Keratinocyte (primary cell): Measurements from ENCODE around the gene MEIS3. TPM values are rescaled to one million over a fixed set of nuclear protein-coding genes. Genes with fewer than 3 reads are reported as not detected.

Experiments
- DNase-seq: peaks from one replicate; pipeline ENCODE4 v3.0.0-alpha.2; 2011; ENCODE audit warnings: low read depth, missing footprints, low spot score
- FAIRE-seq: peaks from 2 replicates; lab custom pipeline; 2011; peaks lifted over from hg19 to GRCh38; lab: Jason Lieb, UNC
- H2AFZ ChIP-seq: 2 replicates; pipeline ENCODE4 v1.6.0; 2012; ENCODE audit warnings: low read length, control low read depth, inconsistent platforms; ENCODE audit not compliant: control insufficient read depth
- H3K27ac ChIP-seq: 2 replicates; pipeline ENCODE4 v1.5.1; 2011; ENCODE audit warnings: low read length; ENCODE audit not compliant: control insufficient read depth, insufficient read depth
- H3K27me3 ChIP-seq: 3 replicates; pipeline ENCODE4 v1.6.0; 2011; ENCODE audit warnings: low read length; ENCODE audit not compliant: control insufficient read depth, insufficient read depth; ENCODE audit errors: extremely low read depth
- H3K36me3 ChIP-seq, 2 experiments: 2 replicates in 1 of 2; 3 replicates in 1 of 2; pipeline ENCODE4 v1.5.1; 2011; ENCODE audit warnings: low read length in 2 of 2, mild to moderate bottlenecking in 1 of 2; ENCODE audit not compliant: control insufficient read depth in 2 of 2, insufficient read depth in 2 of 2; ENCODE audit errors: extremely low read depth in 1 of 2
- H3K4me1 ChIP-seq: 3 replicates; pipeline ENCODE4 v1.5.1; 2011; ENCODE audit warnings: low read length; ENCODE audit not compliant: control insufficient read depth, insufficient read depth; ENCODE audit errors: extremely low read depth
- H3K4me2 ChIP-seq: 3 replicates; pipeline ENCODE4 v1.6.0; 2011; ENCODE audit warnings: low read depth, low read length; ENCODE audit not compliant: control insufficient read depth, insufficient read depth; ENCODE audit errors: extremely low read depth
- H3K4me3 ChIP-seq, 3 experiments: fragments of 200-600 bp in 1 of 3; sonication (generic) in 1 of 3; 2 replicates in 2 of 3; 3 replicates in 1 of 3; pipeline ENCODE4 v1.5.1; 2011 to 2016; ENCODE audit warnings: low read length in 3 of 3, mild to moderate bottlenecking in 3 of 3, control low read depth in 2 of 3, inconsistent platforms in 1 of 3, low read depth in 1 of 3, mixed read lengths in 1 of 3, mixed run types in 1 of 3, moderate library complexity in 1 of 3; ENCODE audit not compliant: control insufficient read depth in 2 of 3, insufficient read depth in 2 of 3; ENCODE audit errors: extremely low read depth in 1 of 3
- H3K79me2 ChIP-seq: 2 replicates; pipeline ENCODE4 v1.6.0; 2012; ENCODE audit warnings: low read length; ENCODE audit not compliant: control insufficient read depth, insufficient read depth
- H3K9ac ChIP-seq: 3 replicates; pipeline ENCODE4 v1.6.0; 2011; ENCODE audit warnings: low read length; ENCODE audit not compliant: control insufficient read depth, insufficient read depth; ENCODE audit errors: extremely low read depth
- H3K9me1 ChIP-seq: 3 replicates; pipeline ENCODE4 v1.6.0; 2011; ENCODE audit warnings: low read length; ENCODE audit not compliant: control insufficient read depth, insufficient read depth; ENCODE audit errors: extremely low read depth
- H3K9me3 ChIP-seq: 2 replicates; pipeline ENCODE4 v1.5.1; 2012; ENCODE audit warnings: low read depth, low read length; ENCODE audit not compliant: control insufficient read depth
- H4K20me1 ChIP-seq: 3 replicates; pipeline ENCODE4 v1.6.0; 2011; ENCODE audit warnings: low read length; ENCODE audit not compliant: control insufficient read depth, insufficient read depth; ENCODE audit errors: extremely low read depth
- EZH2 ChIP-seq: IDR thresholded peaks from one replicate; pipeline ENCODE4 v1.6.1; 2012; ENCODE audit warnings: inconsistent platforms, mild to moderate bottlenecking, low read length, moderate library complexity
- dilution Hi-C: fragments of 300-500 bp; cut with MboI; formaldehyde crosslinking; loops from one replicate; pipeline ENCODE4 v1.7.0; 2020; ENCODE audit warnings: low sequenced_read_pairs; ENCODE audit not compliant: extremely low pct_ligation_motif_present
- polyA plus RNA-seq, 5 experiments: library from polyadenylated mRNA; depleted of rRNA in 3 of 5; stranded (reverse) in 3 of 5; stranded (forward) in 1 of 5; unstranded in 1 of 5; fragments of >200 nt; gene quantifications; 1 replicate in 1 of 5; 2 replicates in 3 of 5; 3 replicates in 1 of 5; pipeline versions ENCODE4 v1.2.1 to v1.2.3, GENCODE V29; 2011 to 2012; ENCODE audit warnings: missing spikeins in 2 of 5, low read depth in 1 of 5, low replicate concordance in 1 of 5
- TF ChIP-seq, protein P1 (sequence below), 3 experiments: IDR thresholded peaks in 1 of 3; conservative IDR thresholded peaks in 1 of 3; optimal IDR thresholded peaks in 1 of 3; 2 replicates in 2 of 3; 3 replicates in 1 of 3; pipeline versions ENCODE3 to v1.5.1; 2011; ENCODE audit warnings: low read length in 3 of 3, mild to moderate bottlenecking in 3 of 3, moderate library complexity in 2 of 3, control low read depth in 1 of 3, inconsistent platforms in 1 of 3; ENCODE audit not compliant: insufficient read depth in 2 of 3; ENCODE audit errors: extremely low read depth in 1 of 3

MEIS3 gene
- polyA plus RNA-seq, 1 donor (not counting 4 experiments of a cell fraction or from before 2014, with no cell fraction given), result 1.7 TPM

DNA sequence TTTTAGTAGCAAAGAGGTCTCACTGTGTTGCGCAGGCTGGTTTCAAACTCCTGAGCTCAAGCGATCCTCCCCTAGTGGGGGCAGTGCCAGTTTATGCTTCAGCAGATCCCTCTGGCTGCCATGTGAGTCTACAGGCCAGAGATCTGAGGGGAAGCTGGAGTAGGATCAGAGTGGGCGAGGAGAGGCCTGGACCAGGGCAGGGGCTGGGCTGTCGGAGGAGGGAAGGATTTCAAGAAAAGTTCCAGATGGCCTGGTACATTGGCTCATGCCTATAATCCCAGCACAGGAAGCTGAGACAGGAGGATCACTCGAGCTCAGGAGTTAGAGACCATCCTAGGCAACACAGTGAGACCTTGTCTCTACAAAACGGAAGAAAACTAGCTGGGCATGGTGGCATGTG is 60.4 kb downstream of the MEIS3 start:
- Histone ChIP-seq H3K4me3 (no peak overlapping the region), H3K9me3 (no peaks in the 10 kb centered on the region), H3K36me3 (peaks cover 34 to 54% of the 10 kb centered on the region in 2 experiments), H3K9me1 (no peaks in the 10 kb centered on the region), H3K27ac (no peak overlapping the region), H4K20me1 (no peaks in the 10 kb centered on the region), H3K27me3 (no peaks in the 10 kb centered on the region), H3K4me1 (peaks cover 2% of the 10 kb centered on the region), H3K79me2 (peaks cover 11% of the 10 kb centered on the region), H3K9ac (no peak overlapping the region), H3K4me2 (no peak overlapping the region), H2AFZ (no peak overlapping the region)
- dilution Hi-C loops, result no loop called here
- TF ChIP-seq, protein P1, sequence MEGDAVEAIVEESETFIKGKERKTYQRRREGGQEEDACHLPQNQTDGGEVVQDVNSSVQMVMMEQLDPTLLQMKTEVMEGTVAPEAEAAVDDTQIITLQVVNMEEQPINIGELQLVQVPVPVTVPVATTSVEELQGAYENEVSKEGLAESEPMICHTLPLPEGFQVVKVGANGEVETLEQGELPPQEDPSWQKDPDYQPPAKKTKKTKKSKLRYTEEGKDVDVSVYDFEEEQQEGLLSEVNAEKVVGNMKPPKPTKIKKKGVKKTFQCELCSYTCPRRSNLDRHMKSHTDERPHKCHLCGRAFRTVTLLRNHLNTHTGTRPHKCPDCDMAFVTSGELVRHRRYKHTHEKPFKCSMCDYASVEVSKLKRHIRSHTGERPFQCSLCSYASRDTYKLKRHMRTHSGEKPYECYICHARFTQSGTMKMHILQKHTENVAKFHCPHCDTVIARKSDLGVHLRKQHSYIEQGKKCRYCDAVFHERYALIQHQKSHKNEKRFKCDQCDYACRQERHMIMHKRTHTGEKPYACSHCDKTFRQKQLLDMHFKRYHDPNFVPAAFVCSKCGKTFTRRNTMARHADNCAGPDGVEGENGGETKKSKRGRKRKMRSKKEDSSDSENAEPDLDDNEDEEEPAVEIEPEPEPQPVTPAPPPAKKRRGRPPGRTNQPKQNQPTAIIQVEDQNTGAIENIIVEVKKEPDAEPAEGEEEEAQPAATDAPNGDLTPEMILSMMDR (optimal IDR thresholded peaks at IDR 0.05 in 1 of 3, IDR thresholded peaks at IDR 0.05 in 1 of 3, conservative IDR thresholded peaks at IDR 0.05 in 1 of 3; ENCODE audit: extremely low read depth in 1 of 3, insufficient read depth in 2 of 3, low read length in 3 of 3), result no peak
- no peak for TF ChIP-seq EZH2
- no peak for DNase-seq
- FAIRE-seq, result no peak

DNA sequence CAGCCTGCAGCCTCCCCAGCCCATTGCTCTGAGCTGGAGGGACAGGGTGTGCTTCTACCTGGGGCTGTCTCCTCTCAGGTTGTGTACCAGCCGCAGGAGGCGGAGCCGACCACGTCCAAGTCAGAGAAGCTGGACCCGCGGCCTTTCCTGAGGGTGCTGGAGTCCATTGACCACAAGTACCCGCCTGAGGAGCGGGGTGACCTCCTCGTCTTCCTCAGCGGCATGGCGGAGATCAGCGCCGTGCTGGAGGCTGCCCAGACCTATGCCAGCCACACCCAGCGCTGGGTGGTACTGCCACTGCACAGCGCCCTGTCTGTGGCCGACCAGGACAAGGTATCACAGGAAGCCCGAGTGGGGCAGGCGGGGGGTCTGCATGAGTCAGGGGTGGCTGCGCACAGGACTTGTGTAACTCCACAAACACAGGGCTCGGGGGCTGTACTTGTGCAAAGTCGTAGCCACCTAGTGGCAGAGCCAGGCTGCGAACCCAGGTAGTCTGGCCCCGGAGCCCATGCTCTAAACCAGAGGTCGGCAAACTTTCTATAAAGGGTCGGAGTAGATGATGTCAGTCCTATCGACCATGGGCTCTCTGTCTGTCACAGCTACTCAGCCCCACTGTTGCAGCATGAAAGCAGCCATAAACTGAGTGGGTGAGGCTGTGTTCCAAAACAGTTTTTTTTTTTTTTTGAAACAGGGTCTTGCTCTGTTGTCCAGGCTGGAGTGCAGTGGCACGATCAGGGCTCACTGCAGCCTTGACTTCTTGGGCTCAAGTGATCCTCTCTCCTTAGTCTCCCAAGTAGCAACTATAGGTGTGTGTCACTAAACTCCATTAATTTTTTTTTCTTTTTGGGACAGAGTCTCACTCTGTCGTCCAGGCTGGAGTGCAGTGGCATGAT is 61.3 kb downstream of the MEIS3 start:
- Histone ChIP-seq H3K4me1 (no peaks in the 10 kb centered on the region), H3K79me2 (peaks cover 18% of the 10 kb centered on the region), H3K27ac (no peak overlapping the region), H2AFZ (no peak overlapping the region), H3K4me3 (no peak overlapping the region), H4K20me1 (no peaks in the 10 kb centered on the region), H3K9me1 (no peaks in the 10 kb centered on the region), H3K27me3 (no peaks in the 10 kb centered on the region), H3K9ac (no peak overlapping the region), H3K36me3 (peaks cover 39 to 54% of the 10 kb centered on the region in 2 experiments), H3K9me3 (no peaks in the 10 kb centered on the region), H3K4me2 (no peak overlapping the region)
- no peak for TF ChIP-seq EZH2
- TF ChIP-seq, protein P1 (optimal IDR thresholded peaks at IDR 0.05 in 1 of 3, IDR thresholded peaks at IDR 0.05 in 1 of 3, conservative IDR thresholded peaks at IDR 0.05 in 1 of 3; ENCODE audit: extremely low read depth in 1 of 3, insufficient read depth in 2 of 3, low read length in 3 of 3), result peak in 2 of 3 experiments; percentile 36 to 39
- dilution Hi-C loops, result no loop called here
- FAIRE-seq, result no peak
- DNase-seq, result no peak
